H1 (cell line): ENCODE results near the gene SELENOO. TPM values are rescaled to one million over a fixed set of nuclear protein-coding genes. Genes with fewer than 3 reads are reported as not detected.

Experiments used
- TEAD4 ChIP-seq: IDR thresholded peaks from 2 replicates; pipeline ENCODE4 v1.6.1; 2012; ENCODE audit warnings: low read depth, low read length, inconsistent platforms, mixed read lengths
- polyA plus RNA-seq, 7 experiments: library from polyadenylated mRNA; depleted of rRNA in 3 of 7; stranded (reverse) in 5 of 7; unstranded in 2 of 7; fragments of >200 nt in 5 of 7; fragments of 200-250 nt in 2 of 7; gene quantifications; 1 replicate in 5 of 7; 2 replicates in 1 of 7; 4 replicates in 1 of 7; pipeline versions ENCODE4 v1.2.1 to v1.2.3, GENCODE V29; 2011 to 2013; ENCODE audit warnings: missing spikeins in 2 of 7, mixed read lengths in 2 of 7
- total RNA-seq: library from RNA; stranded (reverse); fragmentation: NEBNext Ultra II Directional; extraction: Animal tissue kit (Norgen Biotek cat#: 25700); gene quantifications from 2 replicates; pipeline ENCODE4 v1.2.1, GENCODE V29; 2021

SELENOO gene
- total and polyA plus RNA-seq, 2 of the 8 experiments (the other 6 are each of a cell fraction or from before 2014, with no cell fraction given): 18.6 to 25.1 TPM

DNA sequence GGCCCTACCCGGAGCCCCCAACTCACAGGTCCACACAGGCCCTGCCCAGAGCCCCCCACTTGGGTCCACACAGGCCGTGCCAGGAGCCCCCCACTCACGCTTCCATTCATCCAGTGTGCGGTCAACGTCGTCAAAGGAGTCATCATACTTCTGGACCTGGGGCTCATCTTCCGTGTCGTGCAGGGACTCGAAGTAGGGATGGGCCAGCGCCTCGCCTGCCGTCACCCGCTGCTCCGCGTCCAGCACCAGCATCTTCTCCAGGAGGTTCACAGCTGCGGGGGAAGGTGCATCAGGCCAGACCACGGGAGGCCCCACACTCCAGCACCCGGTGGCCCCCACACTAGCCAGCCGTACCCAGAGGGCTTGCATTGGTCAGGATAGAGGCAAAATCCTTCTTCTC, 54.3 kb downstream of the SELENOO start (continued):
- TF ChIP-seq TEAD4: no peak
